Calu3 (cell line): ENCODE data around the gene PGAP3. TPM values are rescaled to one million over a fixed set of nuclear protein-coding genes. Genes with fewer than 3 reads are reported as not detected.

ENCODE experiments used
- BruUV-seq: library from RNA; stranded (reverse); fragments of 400-500 nt; replicated peaks from 2 replicates; lab custom pipeline; 2021; lab: Mats Ljungman, UMichigan
- CTCF ChIA-PET: fragments of 300-600 bp; sonication (Branson Sonifier 250); formaldehyde crosslinking; loops from one replicate; lab custom pipeline; 2022; ENCODE audit warnings: antibody characterized with exemption; lab: Charles Lee
- DNase-seq: peaks from one replicate; pipeline ENCODE4 v3.0.0; 2022
- H3K27ac Mint-ChIP-seq: one replicate; pipeline ENCODE4 v1.8.0; 2022; ENCODE audit warnings: mixed read lengths; ENCODE audit not compliant: unreplicated experiment
- H3K27me3 Mint-ChIP-seq: one replicate; pipeline ENCODE4 v1.8.0; 2022; ENCODE audit warnings: mixed read lengths; ENCODE audit not compliant: unreplicated experiment
- H3K36me3 Mint-ChIP-seq: one replicate; pipeline ENCODE4 v1.8.0; 2022; ENCODE audit warnings: mild to moderate bottlenecking, moderate library complexity, mixed read lengths; ENCODE audit not compliant: insufficient read depth, unreplicated experiment
- H3K4me1 Mint-ChIP-seq: one replicate; pipeline ENCODE4 v1.8.0; 2022; ENCODE audit warnings: mild to moderate bottlenecking, low read depth, mixed read lengths; ENCODE audit not compliant: unreplicated experiment
- H3K4me3 Mint-ChIP-seq: one replicate; pipeline ENCODE4 v1.8.0; 2022; ENCODE audit warnings: mild to moderate bottlenecking, low read depth, moderate library complexity, mixed read lengths; ENCODE audit not compliant: unreplicated experiment
- H3K9me3 Mint-ChIP-seq: one replicate; pipeline ENCODE4 v1.8.0; 2022; ENCODE audit warnings: low read depth, mixed read lengths; ENCODE audit not compliant: unreplicated experiment
- CTCF ChIP-seq: fragments of 200-600 bp; IDR thresholded peaks from one replicate; pipeline ENCODE4 v1.8.0; 2022; ENCODE audit warnings: antibody characterized with exemption; ENCODE audit not compliant: unreplicated experiment
- intact Hi-C: fragments of 100-400 bp; cut with micrococcal nuclease; formaldehyde crosslinking; loops from one replicate; pipeline ENCODE4 v1.10.0; 2022; ENCODE audit not compliant: unreplicated experiment
- total RNA-seq: library from RNA; stranded (reverse); gene quantifications from 2 replicates; pipeline ENCODE4 v1.2.3, GENCODE V29; 2022

PGAP3 gene
- total RNA-seq, 1 experiment from 2014 or later = 1,186 TPM

GRCh38 chr17:39663688-39664580 is 23.9 kb downstream of the PGAP3 start:
- TF ChIP-seq CTCF = no peak
- DNase-seq = peak; percentile 100
- Mint-ChIP-seq H3K4me3 (peak overlapping the region; percentile 28), H3K36me3 (peaks cover 96% of the 10 kb centered on the region), H3K27me3 (peaks cover 39% of the 10 kb centered on the region), H3K4me1 (peaks cover 60% of the 10 kb centered on the region), H3K27ac (peak overlapping the region; percentile 8), H3K9me3 (no peaks in the 10 kb centered on the region)
- CTCF ChIA-PET = interaction anchor here (0.5 to 161.2 kb wide), 24 partner anchors 43 to 1356 kb away, joined by 3 to 42089 read pairs (median 6); partner anchors contain the start of genes ERBB2, GRB7, GSDMA and GSDMB
- intact Hi-C loops = loop anchor here (1.0 to 2.0 kb wide), 4 partner anchors 23 to 317 kb away; partner anchors contain the start of genes PSMD3 and STARD3
- BruUV-seq = no TSS peak

- H3K9me3 Mint-ChIP-seq = no peaks in the 10 kb centered on the region
- H3K27me3 Mint-ChIP-seq = peaks cover 33% of the 10 kb centered on the region
- peaks cover 54% of the 10 kb centered on the region for H3K4me1 Mint-ChIP-seq
- H3K27ac Mint-ChIP-seq = peak overlapping the region; percentile 8
- CTCF ChIA-PET = interaction anchor here (0.5 to 161.2 kb wide), 22 partner anchors 43 to 1357 kb away, joined by 3 to 42089 read pairs (median 6); partner anchors contain the start of genes ERBB2, GRB7, GSDMA and GSDMB
- H3K4me3 Mint-ChIP-seq = peak overlapping the region; percentile 28
- intact Hi-C loops = loop anchor here (1.0 to 2.0 kb wide), 3 partner anchors 24 to 317 kb away; partner anchors contain the start of genes PSMD3 and STARD3
- no peak for DNase-seq
- no peak for TF ChIP-seq CTCF
- H3K36me3 Mint-ChIP-seq = peaks cover 97% of the 10 kb centered on the region
- BruUV-seq = no TSS peak
Observed at GRCh38 chr17:39663340-39663687, 24.5 kb downstream of the PGAP3 start.

GRCh38 chr17:39662551-39663339 is 25.1 kb downstream of the PGAP3 start:
- BruUV-seq = TSS peak; percentile 72
- Mint-ChIP-seq H3K27ac (peak overlapping the region; percentile 8), H3K4me3 (peak overlapping the region; percentile 2), H3K4me1 (peaks cover 51% of the 10 kb centered on the region), H3K9me3 (no peaks in the 10 kb centered on the region), H3K36me3 (peaks cover 97% of the 10 kb centered on the region), H3K27me3 (peaks cover 27% of the 10 kb centered on the region)
- DNase-seq = peak; percentile 98
- intact Hi-C loops = loop anchor here (1.0 to 2.0 kb wide), 3 partner anchors 25 to 318 kb away; partner anchors contain the start of genes PSMD3 and STARD3
- no peak for TF ChIP-seq CTCF
- CTCF ChIA-PET = interaction anchor here (0.6 to 161.2 kb wide), 18 partner anchors 42 to 451 kb away, joined by 3 to 42089 read pairs (median 8); partner anchors contain the start of genes ERBB2, GRB7, GSDMA and GSDMB
